GM12878 (cell line): ENCODE results near the gene HORMAD2. TPM values are rescaled to one million over a fixed set of nuclear protein-coding genes. Genes with fewer than 3 reads are reported as not detected.

Source experiments
- ATAC-seq: fragments of 200-7000 bp; cut with Tn5 transposase; 3 replicates; pipeline ENCODE4 v1.9.1; 2020; ENCODE audit warnings: mild to moderate bottlenecking, moderate library complexity
- BruUV-seq: library from RNA; stranded (reverse); fragments of 400-500 nt; replicated peaks from 2 replicates; lab custom pipeline; 2021; lab: Mats Ljungman, UMichigan
- CTCF ChIA-PET: fragments of 300-600 bp; sonication (Branson Sonifier 250); formaldehyde crosslinking; extraction: SDS; loops from one replicate; lab custom pipeline; 2021; ENCODE audit warnings: inconsistent platforms; lab: Yijun Ruan, JAX
- POLR2A ChIA-PET: fragments of 350-600 bp; formaldehyde crosslinking; extraction: SDS; loops from one replicate; lab custom pipeline; 2021; ENCODE audit warnings: inconsistent platforms; lab: Charles Lee
- RAD21 ChIA-PET: fragments of 300-600 bp; sonication (Branson Sonifier 250); formaldehyde crosslinking; loops from one replicate; lab custom pipeline; 2023; ENCODE audit warnings: antibody characterized with exemption; ENCODE audit not compliant: unreplicated experiment; lab: Charles Lee
- SMC1A ChIA-PET: fragments of 300-600 bp; sonication (Branson Sonifier 250); formaldehyde crosslinking; loops from one replicate; lab custom pipeline; 2023; ENCODE audit not compliant: unreplicated experiment, uncharacterized antibody; lab: Charles Lee
- DNase-seq: peaks from one replicate; pipeline ENCODE4 v3.0.0-alpha.2; 2011; ENCODE audit warnings: low read depth, low spot score
- FAIRE-seq: peaks from 3 replicates; lab custom pipeline; 2011; peaks lifted over from hg19 to GRCh38; lab: Jason Lieb, UNC
- H2AFZ ChIP-seq: 2 replicates; pipeline ENCODE4 v1.6.0; 2011; ENCODE audit warnings: low read depth, low read length, control low read depth; ENCODE audit not compliant: control insufficient read depth
- H3K27ac ChIP-seq: 2 replicates; pipeline ENCODE4 v1.5.1; 2011; ENCODE audit warnings: control low read depth; ENCODE audit not compliant: control insufficient read depth, insufficient read depth
- H3K27me3 ChIP-seq, 2 experiments: replicated peaks in 1 of 2; 2 replicates each; pipeline versions ENCODE4 v1.6.0 to v1.6.1; 2011; ENCODE audit warnings: low read length in 1 of 2; ENCODE audit not compliant: control insufficient read depth in 2 of 2, insufficient read depth in 2 of 2
- H3K36me3 ChIP-seq, 2 experiments: 2 replicates each; pipeline ENCODE4 v1.5.1; 2011; ENCODE audit warnings: low read length in 1 of 2; ENCODE audit not compliant: control insufficient read depth in 2 of 2, insufficient read depth in 2 of 2
- H3K4me1 ChIP-seq: 2 replicates; pipeline ENCODE4 v1.6.1; 2011; ENCODE audit warnings: mild to moderate bottlenecking, low read length, moderate library complexity, mixed read lengths; ENCODE audit not compliant: control insufficient read depth, insufficient read depth
- H3K4me2 ChIP-seq: 2 replicates; pipeline ENCODE4 v1.6.0; 2011; ENCODE audit warnings: control low read depth; ENCODE audit not compliant: control insufficient read depth, insufficient read depth
- H3K4me3 ChIP-seq: fragments of 200-600 bp; sonication (generic); 2 replicates; pipeline ENCODE4 v1.5.1; 2016
- H3K79me2 ChIP-seq: 2 replicates; pipeline ENCODE4 v1.6.0; 2011; ENCODE audit warnings: low read length; ENCODE audit not compliant: control insufficient read depth, insufficient read depth
- H3K9ac ChIP-seq: 2 replicates; pipeline ENCODE4 v1.8.0; 2011; ENCODE audit warnings: low read length, control low read depth, mixed read lengths; ENCODE audit not compliant: control insufficient read depth, insufficient read depth
- H3K9me3 ChIP-seq: replicated peaks from 3 replicates; pipeline ENCODE4 v1.5.1; 2011; ENCODE audit warnings: mild to moderate bottlenecking, low read length; ENCODE audit not compliant: control insufficient read depth, insufficient read depth
- H4K20me1 ChIP-seq: 2 replicates; pipeline ENCODE4 v1.6.0; 2011; ENCODE audit not compliant: control insufficient read depth, insufficient read depth
- CTCF ChIP-seq, 3 experiments: IDR thresholded peaks in 2 of 3; conservative IDR thresholded peaks in 1 of 3; 2 replicates each; pipeline ENCODE4 v1.5.1; 2011; ENCODE audit warnings: low read depth in 3 of 3, low read length in 3 of 3, mild to moderate bottlenecking in 3 of 3, control low read depth in 2 of 3, moderate library complexity in 2 of 3, inconsistent platforms in 1 of 3, mixed read lengths in 1 of 3; ENCODE audit not compliant: control insufficient read depth in 2 of 3, insufficient read depth in 1 of 3; ENCODE audit errors: extremely low read depth in 1 of 3
- CUX1 ChIP-seq: IDR thresholded peaks from 2 replicates; pipeline ENCODE4 v1.6.1; 2012; ENCODE audit warnings: improper control_type of control experiment, low read depth, low read length; ENCODE audit not compliant: insufficient replicate concordance
- HDAC2 ChIP-seq: fragments of 200-600 bp; sonication (generic); IDR thresholded peaks from 2 replicates; pipeline ENCODE4 v1.6.1; 2017
- JUNB ChIP-seq: IDR thresholded peaks from 2 replicates; pipeline ENCODE4 v1.6.1; 2016; ENCODE audit warnings: antibody characterized with exemption, mild to moderate bottlenecking
- KDM1A ChIP-seq: fragments of 200-600 bp; sonication (generic); IDR thresholded peaks from 2 replicates; pipeline ENCODE4 v1.6.1; 2016; ENCODE audit warnings: borderline replicate concordance
- NKRF ChIP-seq: fragments of 450-650 bp; conservative IDR thresholded peaks from 2 replicates; pipeline ENCODE4 v1.6.1; 2017; ENCODE audit warnings: mild to moderate bottlenecking, moderate library complexity
- POLR2AphosphoS2 ChIP-seq: IDR thresholded peaks from 2 replicates; pipeline ENCODE4 v1.6.1; 2011; ENCODE audit warnings: low read depth, mild to moderate bottlenecking, low read length, improper control_type of control experiment, moderate library complexity
- SIX5 ChIP-seq: IDR thresholded peaks from 2 replicates; pipeline ENCODE4 v1.6.1; 2011; ENCODE audit warnings: mild to moderate bottlenecking, low read depth, low read length, moderate library complexity; ENCODE audit not compliant: severe bottlenecking
- SREBF2 ChIP-seq: IDR thresholded peaks from 2 replicates; pipeline ENCODE4 v1.6.1; 2012; ENCODE audit warnings: mild to moderate bottlenecking, low read length
- SRF ChIP-seq, 2 experiments: IDR thresholded peaks; 2 replicates each; pipeline ENCODE4 v1.6.1; 2011; ENCODE audit warnings: low read depth in 2 of 2, low read length in 2 of 2, mild to moderate bottlenecking in 1 of 2, moderate library complexity in 1 of 2
- STAT1 ChIP-seq: fragments of 450-650 bp; conservative IDR thresholded peaks from 2 replicates; pipeline ENCODE4 v1.6.1; 2014; ENCODE audit warnings: antibody characterized with exemption, mild to moderate bottlenecking
- TBL1XR1 ChIP-seq: IDR thresholded peaks from 2 replicates; pipeline ENCODE4 v1.6.1; 2012; ENCODE audit warnings: low read depth, low read length, improper control_type of control experiment
- TCF12 ChIP-seq: IDR thresholded peaks from 2 replicates; pipeline ENCODE4 v1.6.1; 2011; ENCODE audit warnings: low read depth, mild to moderate bottlenecking, low read length
- WGBS: methylation state at CpG from one replicate; pipeline ENCODE4 v1.1.6; 2016; ENCODE audit warnings: low lambda C conversion rate; ENCODE audit not compliant: insufficient replicate concordance, insufficient coverage; ENCODE audit errors: missing lambda C conversion rate; 5-methylcytosine and 5-hydroxymethylcytosine counted together
- in situ Hi-C: fragments of 300-500 bp; cut with MboI; formaldehyde crosslinking; loops from 9 replicates; pipeline ENCODE4 v1.14.3; 2018; ENCODE audit warnings: mixed read lengths
- intact Hi-C: fragments of 100-400 bp; cut with micrococcal nuclease; formaldehyde crosslinking; loops from one replicate; pipeline ENCODE4 v1.14.2; 2022; ENCODE audit not compliant: unreplicated experiment
- polyA plus RNA-seq, 11 experiments: library from polyadenylated mRNA; depleted of rRNA in 4 of 11; unstranded in 6 of 11; stranded (reverse) in 5 of 11; fragments of >200 nt; fragmentation: Nextera tagmentation in 4 of 11; fragmentation: Illumina TruSeq in 1 of 11; extraction: Ambion mirVana in 4 of 11; extraction: Trizol in 1 of 11; gene quantifications; 1 replicate in 1 of 11; 2 replicates in 10 of 11; pipeline versions ENCODE4 v1.2.1 to v1.2.3, GENCODE V29; 2011 to 2016; ENCODE audit warnings: inconsistent platforms in 2 of 11, missing spikeins in 2 of 11, low read depth in 1 of 11
- total RNA-seq, 4 experiments: library from RNA; depleted of rRNA in 3 of 4; stranded (reverse); fragments of >200 nt in 3 of 4; fragmentation: Illumina TruSeq in 1 of 4; extraction: Trizol in 1 of 4; gene quantifications; 2 replicates each; pipeline versions ENCODE4 v1.2.1 to v1.2.3, GENCODE V29; 2013 to 2021

The HORMAD2 gene
- total and polyA plus RNA-seq, 10 of the 15 experiments (the other 5 are each of a cell fraction or from before 2014, with no cell fraction given) = 0.07 to 0.13 TPM; not detected in 8

- TF ChIP-seq TBL1XR1 = no peak
- TF ChIP-seq STAT1 = no peak
Observed at GRCh38 chr22:30045494-30045887, 34.8 kb upstream of the HORMAD2 start (continued).

- Histone ChIP-seq H4K20me1 (no peaks in the 10 kb centered on the region), H3K9me3 (no peaks in the 10 kb centered on the region), H2AFZ (no peak overlapping the region), H3K4me3 (no peak overlapping the region), H3K79me2 (no peaks in the 10 kb centered on the region), H3K27me3 (no peaks in the 10 kb centered on the region), H3K4me2 (no peak overlapping the region), H3K36me3 (no peaks in the 10 kb centered on the region), H3K4me1 (no peaks in the 10 kb centered on the region), H3K9ac (no peak overlapping the region), H3K27ac (no peak overlapping the region)
- no peak for DNase-seq
- no peak for FAIRE-seq
- RAD21 ChIA-PET = interaction anchor here (1.6 kb wide), 1 partner anchor 32 kb away, joined by 3 read pairs; no protein-coding TSS in a partner anchor
- in situ Hi-C loops = no loop called here
- 64% methylated on average over 21 of the region's 21 CpGs for WGBS
- intact Hi-C loops = no loop called here
- SMC1A ChIA-PET = interaction anchor here (1.0 to 2.9 kb wide), 2 partner anchors 30 to 41 kb away, joined by 3 to 12 read pairs; no protein-coding TSS in a partner anchor
- no peak for ATAC-seq
- POLR2A ChIA-PET = no interaction called here
- CTCF ChIA-PET = interaction anchor here (0.6 to 1.3 kb wide), 2 partner anchors 43 to 216 kb away, joined by 4 to 9 read pairs; no protein-coding TSS in a partner anchor
- BruUV-seq = no TSS peak
- no peak for TF ChIP-seq CUX1
- TF ChIP-seq HDAC2 = no peak
- TF ChIP-seq SREBF2 = no peak
- no peak for TF ChIP-seq POLR2AphosphoS2
- TF ChIP-seq TCF12 = no peak
- no peak for TF ChIP-seq SRF (IDR thresholded peaks at IDR 0.05; ENCODE audit: low read depth in 2 of 2, low read length in 2 of 2)
- no peak for TF ChIP-seq SIX5
- no peak for TF ChIP-seq JUNB
- TF ChIP-seq KDM1A = no peak
- TF ChIP-seq CTCF (IDR thresholded peaks at IDR 0.05 in 2 of 3, conservative IDR thresholded peaks at IDR 0.05 in 1 of 3; ENCODE audit: control insufficient read depth in 2 of 3, extremely low read depth in 1 of 3, insufficient read depth in 1 of 3, low read depth in 3 of 3, low read length in 3 of 3) = no peak
- no peak for TF ChIP-seq NKRF
Observed at GRCh38 chr22:30045901-30046715, 34.2 kb upstream of the HORMAD2 start.
